SU-DHL-6 (cell line): ENCODE measurements around the gene RAB10.

ENCODE experiments used
- CTCF ChIP-seq: fragments of 200-600 bp; sonication (generic); IDR thresholded peaks from one replicate; pipeline ENCODE4 v1.5.1; 2017; ENCODE audit warnings: antibody characterized with exemption, mild to moderate bottlenecking, low read length, moderate library complexity; ENCODE audit not compliant: insufficient read depth, poor library complexity, severe bottlenecking
- EZH2phosphoT487 ChIP-seq: fragments of 200-600 bp; sonication (generic), shearing (Covaris generic); conservative IDR thresholded peaks from 2 replicates; pipeline ENCODE4 v1.6.1; 2018; ENCODE audit warnings: mild to moderate bottlenecking, antibody characterized with exemption, low read length, moderate library complexity, mixed read lengths

- TF ChIP-seq CTCF, result no peak
- no peak for TF ChIP-seq EZH2phosphoT487
These were observed 24.5 kb downstream of the RAB10 start for GRCh38 chr2:26058390-26058789.
